Measurements from ENCODE around the gene SGMS1.

Gene SGMS1

GRCh38 chr10:50437248-50437647, 186.5 kb downstream of the SGMS1 start:
- Histone ChIP-seq H3K4me2 (no peak overlapping the region), H3K4me3 (IDR thresholded peaks at IDR 0.05; ENCODE audit: insufficient read depth, low read depth, low read length) (no peak overlapping the region), H3K4me1 (ENCODE audit: low read depth, poor library complexity, severe bottlenecking) (peaks cover 42% of the 10 kb centered on the region), H3K79me2 (ENCODE audit: insufficient read depth, low read depth) (no peaks in the 10 kb centered on the region), H3K36me3 (ENCODE audit: insufficient read depth) (no peaks in the 10 kb centered on the region), H4K20me1 (ENCODE audit: insufficient read depth) (no peaks in the 10 kb centered on the region), H3K9ac (no peak overlapping the region), H3K27ac (no peak overlapping the region), H2AFZ (ENCODE audit: low read depth) (no peak overlapping the region), H3K27me3 (ENCODE audit: insufficient read depth, low read depth) (no peaks in the 10 kb centered on the region)
- no peak for TF ChIP-seq CTCF (conservative IDR thresholded peaks at IDR 0.05; ENCODE audit: low read depth, low read length)

GRCh38 chr10:50436805-50437204, 187.0 kb downstream of the SGMS1 start:
- H2AFZ ChIP-seq (ENCODE audit: low read depth), result no peak overlapping the region
- no peak overlapping the region for H3K27ac ChIP-seq
- H3K4me1 ChIP-seq (ENCODE audit: low read depth, poor library complexity, severe bottlenecking), result peaks cover 44% of the 10 kb centered on the region
- H3K36me3 ChIP-seq (ENCODE audit: insufficient read depth), result no peaks in the 10 kb centered on the region
- no peak overlapping the region for H3K4me3 ChIP-seq (IDR thresholded peaks at IDR 0.05; ENCODE audit: insufficient read depth, low read depth, low read length)
- no peak for TF ChIP-seq CTCF (conservative IDR thresholded peaks at IDR 0.05; ENCODE audit: low read depth, low read length)
- H4K20me1 ChIP-seq (ENCODE audit: insufficient read depth), result no peaks in the 10 kb centered on the region
- no peaks in the 10 kb centered on the region for H3K27me3 ChIP-seq (ENCODE audit: insufficient read depth, low read depth)
- H3K79me2 ChIP-seq (ENCODE audit: insufficient read depth, low read depth), result no peaks in the 10 kb centered on the region
- H3K4me2 ChIP-seq, result no peak overlapping the region
- no peak overlapping the region for H3K9ac ChIP-seq

- Histone ChIP-seq H4K20me1 (ENCODE audit: insufficient read depth) (no peaks in the 10 kb centered on the region), H3K27ac (peak overlapping the region; percentile 88), H3K79me2 (ENCODE audit: insufficient read depth, low read depth) (peaks cover 6% of the 10 kb centered on the region; the same call in 1 of the 2 replicates), H3K27me3 (ENCODE audit: insufficient read depth, low read depth) (no peaks in the 10 kb centered on the region), H3K36me3 (ENCODE audit: insufficient read depth) (no peaks in the 10 kb centered on the region), H3K4me2 (peak overlapping the region; percentile 94), H2AFZ (ENCODE audit: low read depth) (no peak overlapping the region), H3K4me1 (ENCODE audit: low read depth, poor library complexity, severe bottlenecking) (peaks cover 68% of the 10 kb centered on the region), H3K9ac (peak overlapping the region; percentile 43; the same call in 1 of the 2 replicates), H3K4me3 (IDR thresholded peaks at IDR 0.05; ENCODE audit: insufficient read depth, low read depth, low read length) (no peak overlapping the region)
- TF ChIP-seq CTCF (conservative IDR thresholded peaks at IDR 0.05; ENCODE audit: low read depth, low read length), result no peak
Observed at GRCh38 chr10:50432211-50433009, 191.3 kb downstream of the SGMS1 start.

- Histone ChIP-seq H3K36me3 (ENCODE audit: insufficient read depth) (no peaks in the 10 kb centered on the region), H2AFZ (ENCODE audit: low read depth) (no peak overlapping the region), H3K4me2 (peak overlapping the region; percentile 94), H3K79me2 (ENCODE audit: insufficient read depth, low read depth) (peaks cover 6% of the 10 kb centered on the region; the same call in 1 of the 2 replicates), H3K27ac (peak overlapping the region; percentile 88), H3K4me3 (IDR thresholded peaks at IDR 0.05; ENCODE audit: insufficient read depth, low read depth, low read length) (no peak overlapping the region), H3K4me1 (ENCODE audit: low read depth, poor library complexity, severe bottlenecking) (peaks cover 72% of the 10 kb centered on the region), H3K9ac (peak overlapping the region; percentile 43), H3K27me3 (ENCODE audit: insufficient read depth, low read depth) (no peaks in the 10 kb centered on the region), H4K20me1 (ENCODE audit: insufficient read depth) (no peaks in the 10 kb centered on the region)
- no peak for TF ChIP-seq CTCF (conservative IDR thresholded peaks at IDR 0.05; ENCODE audit: low read depth, low read length)
Observed at GRCh38 chr10:50431791-50432190, 192.0 kb downstream of the SGMS1 start.

Measured in KMS-11 (cell line).